ENCODE measurements around the gene FAM124B. TPM values are rescaled to one million over a fixed set of nuclear protein-coding genes. Genes with fewer than 3 reads are reported as not detected.
"Not testable (repeated sequence)": the region's sequence is repeated elsewhere in the genome, so short reads cannot be mapped to it uniquely, and the experiment has no call there.

Gene FAM124B
- polyA plus RNA-seq, 1 of the 3 experiments (the other 2 are of a cell fraction): not detected

- TF ChIP-seq USF1 (IDR thresholded peaks at IDR 0.05; ENCODE audit: borderline replicate concordance, low read depth): no peak
- TF ChIP-seq MAX (IDR thresholded peaks at IDR 0.05; ENCODE audit: low read depth): no peak
- TF ChIP-seq ELF1 (IDR thresholded peaks at IDR 0.05): no peak
- no peak for TF ChIP-seq EZH2phosphoT487 (IDR thresholded peaks at IDR 0.05; ENCODE audit: borderline replicate concordance, low read depth)
- TF ChIP-seq SIN3A (IDR thresholded peaks at IDR 0.05; ENCODE audit: borderline replicate concordance, low read depth, low read length): no peak
These were observed 3.6 kb downstream of the FAM124B start (continued) for GRCh38 chr2:224398289-224398688.

- not testable (repeated sequence) for H3K36me3 ChIP-seq (replicated peaks in 1 of 2; ENCODE audit: control insufficient read depth in 1 of 2, insufficient read depth in 2 of 2, low read length in 1 of 2)
These were observed 4.8 kb downstream of the FAM124B start for GRCh38 chr2:224397100-224397499.

GRCh38 chr2:224395620-224396390 lies 6.1 kb downstream of the FAM124B start:
- H3K9ac ChIP-seq: no peak overlapping the region
- ChIA-PET POLR2A (no interaction called here), CTCF (interaction anchor here (1.1 to 1.3 kb wide), 2 partner anchors 12 to 13 kb away, joined by 3 read pairs; no protein-coding TSS in a partner anchor)
- H3F3A ChIP-seq (replicated peaks; ENCODE audit: insufficient read depth): no peaks in the 10 kb centered on the region
- H3K9me2 ChIP-seq: no peaks in the 10 kb centered on the region
- no peaks in the 10 kb centered on the region for H3K4me1 ChIP-seq (ENCODE audit: control insufficient read depth in 1 of 2, insufficient read depth in 2 of 2, low read depth in 1 of 2, low read length in 1 of 2)
- H4K20me1 ChIP-seq (ENCODE audit: insufficient read depth): no peaks in the 10 kb centered on the region
- WGBS (ENCODE audit: low lambda C conversion rate): 76% methylated on average over 8 of the region's 9 CpGs
- no peak overlapping the region for H2AFZ ChIP-seq (ENCODE audit: low read depth)
- TF ChIP-seq SMC3 (IDR thresholded peaks at IDR 0.05; ENCODE audit: low read depth, low read length): no peak
- no peak for TF ChIP-seq RXRA (IDR thresholded peaks at IDR 0.05; ENCODE audit: borderline replicate concordance, low read depth)
- TF ChIP-seq POLR2AphosphoS5 (IDR thresholded peaks at IDR 0.05; ENCODE audit: low read depth, low read length): no peak
- TF ChIP-seq EZH2phosphoT487 (IDR thresholded peaks at IDR 0.05; ENCODE audit: borderline replicate concordance, low read depth): no peak
- TF ChIP-seq NFIC (IDR thresholded peaks at IDR 0.05; ENCODE audit: borderline replicate concordance): no peak
- no peak for TF ChIP-seq ELF1 (IDR thresholded peaks at IDR 0.05)
- TF ChIP-seq FOXM1 (IDR thresholded peaks at IDR 0.05; ENCODE audit: low read depth): no peak
- no peak for TF ChIP-seq REST (IDR thresholded peaks at IDR 0.05; ENCODE audit: low read depth, low read length)
- no peaks in the 10 kb centered on the region; the same call in 1 of the 2 replicates for H3K27me3 ChIP-seq (ENCODE audit: insufficient read depth)
- no peaks in the 10 kb centered on the region for H3K36me3 ChIP-seq (replicated peaks in 1 of 2; ENCODE audit: control insufficient read depth in 1 of 2, insufficient read depth in 2 of 2, low read length in 1 of 2)
- no peak overlapping the region for H3K27ac ChIP-seq (ENCODE audit: low read depth in 2 of 2, low read length in 1 of 2)
- H3K79me2 ChIP-seq (ENCODE audit: insufficient read depth): no peaks in the 10 kb centered on the region
- H3K4me2 ChIP-seq: no peak overlapping the region
- H3K4me3 ChIP-seq (ENCODE audit: low read depth in 2 of 2, low read length in 1 of 2): no peak overlapping the region
- no peaks in the 10 kb centered on the region for H3K9me3 ChIP-seq
- no peak for DNase-seq

More at GRCh38 chr2:224397100-224397499, 4.8 kb downstream of the FAM124B start:
- H3F3A ChIP-seq (replicated peaks; ENCODE audit: insufficient read depth); H3K4me2 ChIP-seq; CTCF ChIA-PET; H3K27ac ChIP-seq (ENCODE audit: low read depth in 2 of 2, low read length in 1 of 2); H3K79me2 ChIP-seq (ENCODE audit: insufficient read depth); H3K9me2 ChIP-seq; POLR2A ChIA-PET; H3K9ac ChIP-seq; H4K20me1 ChIP-seq (ENCODE audit: insufficient read depth); H3K4me3 ChIP-seq (ENCODE audit: low read depth in 2 of 2, low read length in 1 of 2); H3K9me3 ChIP-seq; DNase-seq; H2AFZ ChIP-seq (ENCODE audit: low read depth); H3K4me1 ChIP-seq (ENCODE audit: control insufficient read depth in 1 of 2, insufficient read depth in 2 of 2, low read depth in 1 of 2, low read length in 1 of 2); H3K27me3 ChIP-seq (ENCODE audit: insufficient read depth): not testable (repeated sequence)
- WGBS (ENCODE audit: low lambda C conversion rate): 57% methylated on average over 5 of the region's 5 CpGs
